GM19239 (cell line): ENCODE results near the gene MYOCD.

Source experiments
- DNase-seq: peaks from one replicate; pipeline ENCODE4 v3.0.0; 2011; ENCODE audit warnings: low spot score; ENCODE audit not compliant: insufficient read length
- FAIRE-seq: peaks from 2 replicates; lab custom pipeline; 2011; peaks lifted over from hg19 to GRCh38; lab: Jason Lieb, UNC

Gene MYOCD

GRCh38 chr17:12815642-12816141 is 150.0 kb downstream of the MYOCD start:
- peak; percentile 93 for FAIRE-seq

More at GRCh38 chr17:12815642-12816141, 150.0 kb downstream of the MYOCD start:
- DNase-seq = peak; percentile 47
